NK-92 (cell line): ENCODE results near the gene PISD.
A peak's percentile ranks its signal among the peaks of the same experiment; 100 is the strongest.
"Not testable (repeated sequence)": the region's sequence is repeated elsewhere in the genome, so short reads cannot be mapped to it uniquely, and the experiment has no call there.

ENCODE experiments used
- DNase-seq: peaks from one replicate; lab custom pipeline; 2025; ENCODE audit not compliant: unreplicated experiment; lab: John Stamatoyannopoulos, UW

Gene PISD

DNA sequence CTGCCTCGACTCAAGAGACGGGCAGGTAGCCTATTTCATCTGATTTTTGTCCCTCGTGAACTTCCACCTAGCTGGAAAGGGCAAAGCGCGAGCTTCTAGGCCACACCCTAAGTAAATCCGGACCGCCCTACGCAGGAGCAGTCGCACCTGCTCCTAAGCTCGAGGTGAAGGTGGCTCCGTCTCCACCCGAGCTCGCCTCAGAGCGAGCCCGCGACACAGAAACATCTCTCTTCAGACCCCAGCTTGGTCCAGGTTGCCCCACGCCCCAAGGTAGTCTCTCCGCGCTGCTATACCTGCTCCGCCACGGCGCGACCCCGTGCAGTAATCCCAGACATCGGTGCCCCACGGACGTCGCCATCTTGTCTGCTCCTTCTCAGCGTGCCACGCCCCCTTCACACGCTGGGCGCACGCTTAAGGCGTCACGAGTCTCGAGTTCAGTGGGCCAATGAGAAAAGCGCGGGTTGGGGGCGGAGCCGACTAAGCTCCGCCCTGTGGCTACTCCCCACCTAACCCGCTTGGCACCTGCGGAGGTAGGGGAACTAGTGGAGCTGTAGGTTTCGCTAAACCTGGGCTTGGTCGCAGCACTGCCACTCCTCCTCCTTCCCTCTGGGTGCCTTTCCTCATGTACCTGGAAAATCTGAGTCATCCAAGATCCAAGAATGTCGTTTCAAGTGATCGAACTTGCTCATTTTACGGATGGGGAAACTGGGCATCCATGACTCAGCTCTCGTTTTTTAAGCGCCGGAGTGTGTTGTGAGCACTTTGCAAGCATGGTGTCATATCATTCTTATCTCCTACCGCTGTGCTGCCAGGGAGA, at the start of gene PISD:
Gene PISD, minus strand, starts transcription at position 365 of the 817 bp plus-strand sequence. Its CDS starts 7 bp downstream, at position 358.
- peak; percentile 67 for DNase-seq

DNA sequence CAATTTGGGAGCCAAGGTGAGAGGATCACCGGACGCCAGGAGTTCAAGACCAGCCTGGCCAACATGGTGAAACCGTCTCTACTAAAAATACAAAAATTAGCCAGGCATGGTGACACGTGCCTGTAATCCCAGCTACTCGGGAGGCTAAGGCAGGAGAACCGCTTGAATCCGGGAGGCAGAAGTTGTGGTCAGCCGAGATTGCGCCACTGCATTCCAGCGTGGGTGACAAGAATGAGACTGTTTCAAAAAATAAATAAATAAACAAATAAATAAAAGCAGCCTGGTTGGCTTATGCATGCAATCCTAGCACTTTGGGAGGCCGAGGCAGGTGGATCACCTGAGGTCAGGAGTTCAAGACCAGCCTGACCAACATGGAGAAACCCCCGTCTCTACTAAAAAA, 49.2 kb upstream of the PISD start:
- DNase-seq: not testable (repeated sequence)

DNA sequence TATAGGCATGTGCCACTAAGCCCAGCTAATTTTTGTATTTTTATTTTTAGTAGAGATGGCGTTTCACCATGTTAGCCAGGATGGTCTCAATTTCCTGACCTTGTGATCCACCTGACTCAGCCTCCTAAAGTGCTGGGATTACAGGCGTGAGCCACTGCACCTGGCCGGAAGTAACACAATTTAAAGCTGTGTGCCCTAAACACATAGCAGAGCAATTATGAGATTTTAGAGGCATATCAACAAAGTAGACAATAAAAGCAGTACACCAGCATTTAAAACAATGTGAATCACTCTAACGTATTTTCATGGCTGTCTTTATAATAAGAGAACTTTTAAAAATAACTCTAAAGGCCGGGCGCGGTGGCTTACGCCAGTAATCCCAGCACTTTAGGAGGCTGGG, 45.5 kb upstream of the PISD start:
- no peak for DNase-seq

GRCh38 chr22:31695423-31695822, 33.4 kb upstream of the PISD start:
- DNase-seq: no peak

DNA sequence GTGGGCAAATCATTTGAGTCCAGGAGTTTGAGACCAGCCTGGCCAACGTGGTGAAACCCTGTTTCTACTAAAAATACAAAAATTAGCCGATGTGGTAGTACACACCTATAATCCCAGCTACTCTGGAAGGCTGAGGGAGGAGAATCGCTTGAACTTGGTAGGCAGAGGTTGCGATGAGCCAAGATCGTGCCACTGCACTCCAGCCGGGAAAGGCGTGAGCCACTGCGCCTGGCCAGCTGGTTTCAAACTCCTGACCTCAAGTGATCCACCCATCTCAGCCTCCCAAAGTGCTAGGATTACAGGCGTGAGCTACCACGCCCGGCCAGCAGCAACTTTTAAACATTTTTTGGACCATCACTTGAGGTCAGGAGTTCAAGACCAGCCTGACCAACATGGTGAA, 32.0 kb upstream of the PISD start:
- not testable (repeated sequence) for DNase-seq

GRCh38 chr22:31692186-31692886, 30.3 kb upstream of the PISD start:
- no peak for DNase-seq

DNA sequence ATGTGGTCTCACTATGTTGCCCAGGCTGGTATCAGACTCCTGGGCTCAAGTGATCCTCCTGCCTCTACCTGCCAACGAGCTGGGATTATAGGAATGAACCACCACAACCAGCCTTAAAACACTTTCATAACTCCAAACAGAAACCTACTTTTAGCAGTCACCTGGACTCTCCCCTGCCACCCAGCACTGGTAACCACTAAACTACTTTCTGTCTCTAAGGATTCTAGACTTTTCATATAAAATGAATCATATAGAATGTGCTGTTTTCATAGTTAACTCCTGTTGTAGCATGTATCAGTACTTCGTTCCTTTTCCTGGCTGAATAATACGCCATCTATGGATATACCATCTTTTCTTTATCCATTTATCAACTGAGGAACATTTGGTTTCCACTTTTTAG, 29.4 kb upstream of the PISD start:
- no peak for DNase-seq

- no peak for DNase-seq
Observed at GRCh38 chr22:31683181-31684105, 21.4 kb upstream of the PISD start.

- DNase-seq: no peak
Observed at GRCh38 chr22:31682751-31683150, 20.7 kb upstream of the PISD start.

DNA sequence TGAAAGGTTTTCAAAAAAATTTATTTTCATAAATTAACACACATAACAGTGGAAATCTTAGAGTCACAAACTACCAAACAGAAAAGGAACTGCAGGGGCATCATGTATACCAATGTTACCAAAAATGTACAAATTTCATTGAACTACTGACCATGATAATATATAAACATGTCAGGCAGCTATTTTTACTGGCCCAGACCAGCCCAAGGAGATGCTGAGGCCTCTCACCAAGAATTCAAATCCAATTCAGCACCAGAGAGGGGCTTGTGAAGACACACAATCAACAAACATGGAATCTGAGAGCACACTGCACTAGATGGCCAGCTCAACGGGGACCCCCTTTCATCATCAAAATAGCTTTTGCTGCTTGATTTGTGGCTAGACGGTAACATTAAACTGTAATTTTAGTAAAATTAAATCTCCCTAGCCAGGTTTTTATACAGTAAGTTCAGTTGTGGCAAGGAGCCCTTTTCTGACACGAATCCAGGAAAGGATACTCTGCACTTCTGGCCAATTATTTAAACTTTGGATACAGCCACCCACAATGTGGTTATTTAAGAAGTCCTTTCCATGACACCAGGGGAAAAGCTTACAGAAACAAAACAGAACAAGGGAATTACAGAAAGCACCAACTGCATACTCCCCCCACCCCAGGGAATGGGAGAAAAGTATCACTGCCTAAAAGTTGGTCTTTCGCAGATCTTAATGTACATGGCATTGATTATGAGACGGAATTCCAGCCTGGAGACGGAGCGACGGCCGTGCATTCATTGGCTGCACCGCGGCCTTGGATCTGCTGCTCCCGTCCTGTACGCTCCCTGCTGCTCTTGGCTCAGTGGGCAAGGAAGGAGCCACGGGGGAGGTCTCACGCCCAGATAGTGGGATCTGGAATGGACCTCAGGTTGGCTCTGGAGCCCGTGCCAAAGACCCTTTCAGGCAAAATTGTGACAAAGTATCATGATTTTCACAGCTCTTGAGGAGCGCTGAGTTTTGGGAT, 19.6 kb upstream of the PISD start:
- DNase-seq: no peak

- DNase-seq: no peak
Observed at GRCh38 chr22:31680861-31681341, 18.9 kb upstream of the PISD start.

- no peak for DNase-seq
Observed at GRCh38 chr22:31678748-31679147, 16.7 kb upstream of the PISD start.

DNA sequence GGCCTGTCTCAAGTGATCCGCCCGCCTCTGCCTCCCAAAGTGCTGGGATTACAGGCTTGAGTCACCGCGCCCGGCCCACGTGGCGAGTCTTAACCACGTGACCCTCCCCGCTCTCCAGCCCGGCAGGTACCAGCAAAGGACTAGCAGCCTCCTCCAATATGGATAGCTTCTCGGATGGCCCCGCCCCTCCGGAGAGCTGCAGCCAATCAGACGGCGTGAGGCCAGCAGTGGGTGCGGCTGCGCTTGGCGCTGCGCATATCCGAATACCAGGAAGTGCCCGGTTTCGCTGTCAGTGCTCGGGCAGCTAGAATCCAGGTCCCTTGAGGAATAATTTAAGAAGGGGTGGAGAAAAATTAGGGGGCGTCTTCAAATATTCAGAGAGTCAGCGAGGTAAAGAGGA, 14.7 kb upstream of the PISD start:
- peak; percentile 60 for DNase-seq

- not testable (repeated sequence) for DNase-seq
Observed at GRCh38 chr22:31674219-31674618, 12.2 kb upstream of the PISD start.

- DNase-seq: not testable (repeated sequence)
Observed at GRCh38 chr22:31668849-31669248, 6.8 kb upstream of the PISD start.

- no peak for DNase-seq
Observed at GRCh38 chr22:31662668-31663037, 638 bp upstream of the PISD start.

DNA sequence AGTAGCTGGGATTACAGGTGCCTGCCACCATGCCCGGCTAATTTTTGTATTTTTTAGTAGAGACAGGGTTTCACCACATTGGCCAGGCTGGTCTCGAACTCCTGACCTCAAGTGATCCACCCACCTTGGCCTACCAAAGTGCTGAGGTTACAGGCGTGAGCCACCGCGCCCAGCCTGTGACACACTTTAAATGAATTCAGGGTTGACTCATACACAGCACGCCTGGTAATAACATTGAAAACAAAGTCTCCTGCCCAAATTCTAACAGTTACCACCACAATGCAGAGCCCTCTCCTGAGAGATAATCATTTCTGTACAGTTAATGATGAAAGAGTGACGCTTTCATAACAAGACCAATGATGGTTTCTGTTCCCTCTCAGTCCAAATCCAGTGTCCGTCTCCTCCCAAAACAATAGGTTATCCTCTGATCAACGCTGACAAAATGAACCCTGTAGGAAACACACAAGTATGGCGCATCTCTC, 1.1 kb downstream of the PISD start:
- DNase-seq: not testable (repeated sequence)

GRCh38 chr22:31659246-31659645, 2.8 kb downstream of the PISD start:
- DNase-seq: no peak

GRCh38 chr22:31654408-31654807, 7.6 kb downstream of the PISD start:
- DNase-seq: no peak

DNA sequence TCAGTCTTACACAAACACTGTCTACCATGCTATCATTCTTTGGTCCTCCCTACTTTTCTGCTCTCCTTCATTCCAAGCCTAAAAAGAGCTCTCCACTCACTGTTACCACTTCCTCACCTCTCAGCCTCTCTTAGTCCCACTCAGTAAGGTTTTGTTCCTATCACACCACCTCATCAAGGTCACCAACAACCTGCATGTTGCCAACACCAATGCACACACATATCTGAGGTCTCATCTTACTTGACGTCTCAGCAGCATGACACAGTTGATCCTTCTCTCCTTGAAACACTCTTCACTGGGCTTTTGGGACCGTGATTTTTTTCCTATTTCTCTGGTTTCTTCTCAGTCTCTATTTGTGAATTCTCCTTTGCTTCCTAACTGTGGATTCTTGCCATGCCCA, 8.1 kb downstream of the PISD start:
- DNase-seq: no peak
